GM06990 (cell line): Measurements from ENCODE around the gene EXOC2.

Experiments used
- DNase-seq: peaks from one replicate; pipeline ENCODE4 v3.0.0-alpha.2; 2011; ENCODE audit not compliant: insufficient read length; ENCODE audit errors: extremely low read depth
- H3K27me3 ChIP-seq: replicated peaks from 2 replicates; pipeline ENCODE4 v1.6.0; 2011; ENCODE audit warnings: low read length; ENCODE audit not compliant: control insufficient read depth, insufficient read depth
- H3K36me3 ChIP-seq: 2 replicates; pipeline ENCODE4 v1.5.1; 2011; ENCODE audit warnings: low read length; ENCODE audit not compliant: control insufficient read depth, insufficient read depth
- H3K4me3 ChIP-seq: replicated peaks from 2 replicates; pipeline ENCODE4 v1.5.1; 2011; ENCODE audit warnings: low read depth, mild to moderate bottlenecking, control low read depth, low read length
- CTCF ChIP-seq: IDR thresholded peaks from 2 replicates; pipeline ENCODE4 v1.5.1; 2011; ENCODE audit warnings: low read length, control low read depth, mild to moderate bottlenecking, inconsistent platforms; ENCODE audit not compliant: insufficient read depth, poor library complexity, severe bottlenecking

The EXOC2 gene

GRCh38 chr6:449057-449430, 243.9 kb downstream of the EXOC2 start:
- Histone ChIP-seq H3K4me3 (no peak overlapping the region), H3K36me3 (no peaks in the 10 kb centered on the region), H3K27me3 (no peaks in the 10 kb centered on the region; the same call in 1 of the 2 replicates)
- TF ChIP-seq CTCF: no peak
- no peak for DNase-seq

GRCh38 chr6:448296-449056, 244.5 kb downstream of the EXOC2 start:
- no peak for DNase-seq
- TF ChIP-seq CTCF: no peak
- H3K36me3 ChIP-seq: no peaks in the 10 kb centered on the region
- H3K4me3 ChIP-seq: no peak overlapping the region
- H3K27me3 ChIP-seq: no peaks in the 10 kb centered on the region; the same call in 1 of the 2 replicates

- H3K27me3 ChIP-seq: no peaks in the 10 kb centered on the region; the same call in 1 of the 2 replicates
- H3K36me3 ChIP-seq: no peaks in the 10 kb centered on the region
Observed at GRCh38 chr6:447381-448165, 245.4 kb downstream of the EXOC2 start.

DNA sequence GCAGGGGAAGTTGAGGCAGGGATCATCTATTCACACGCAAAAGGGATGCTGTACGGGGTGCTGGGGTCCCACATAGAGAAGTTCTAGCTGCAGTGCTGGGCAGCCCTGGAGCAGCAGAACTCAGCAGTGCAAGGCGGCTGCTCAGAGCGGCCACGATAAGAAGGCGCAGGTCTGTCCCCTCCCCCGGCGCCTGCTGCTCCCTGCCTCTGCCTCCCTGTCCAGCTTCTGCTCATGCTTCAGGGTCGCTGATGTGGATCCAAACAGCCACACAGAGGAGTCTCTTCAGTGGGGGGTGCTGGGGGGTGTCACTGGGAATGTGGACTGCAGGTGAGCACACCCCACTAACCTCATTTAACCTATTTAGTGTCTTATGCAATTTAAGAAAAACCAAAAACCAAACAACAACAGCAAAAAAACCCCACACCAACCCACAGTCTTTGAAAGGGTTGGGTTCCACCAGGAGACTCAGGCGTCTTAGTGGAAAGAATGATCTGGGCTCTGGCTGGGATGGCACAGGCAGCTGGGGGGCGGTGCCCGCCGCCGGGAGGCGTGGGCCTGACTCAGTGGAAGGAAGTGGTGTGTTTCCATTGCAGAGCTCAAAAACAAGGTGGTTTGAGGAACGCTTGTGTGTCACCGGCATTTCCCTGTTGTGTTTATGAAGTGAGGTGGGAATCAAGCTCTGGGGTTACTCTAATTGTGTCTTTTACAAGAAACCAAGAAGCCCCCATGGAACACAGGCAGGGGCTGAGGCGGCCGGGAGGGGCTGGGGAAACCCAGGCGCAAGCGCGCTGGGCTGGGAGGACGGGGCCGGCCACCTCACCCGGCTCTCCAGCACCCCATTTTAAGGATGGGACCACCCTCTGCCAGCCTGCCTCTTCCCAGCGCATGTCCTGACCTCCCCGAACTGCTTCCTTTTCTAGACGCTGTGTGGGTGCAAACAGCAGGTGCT, 246.2 kb downstream of the EXOC2 start:
- TF ChIP-seq CTCF: no peak
- no peaks in the 10 kb centered on the region; the same call in 1 of the 2 replicates for H3K27me3 ChIP-seq
- peak; percentile 41 for DNase-seq
- no peak overlapping the region for H3K4me3 ChIP-seq
- no peaks in the 10 kb centered on the region for H3K36me3 ChIP-seq

More at GRCh38 chr6:447381-448165, 245.4 kb downstream of the EXOC2 start:
- no peak for DNase-seq
- TF ChIP-seq CTCF: no peak
- H3K4me3 ChIP-seq: no peak overlapping the region

DNA sequence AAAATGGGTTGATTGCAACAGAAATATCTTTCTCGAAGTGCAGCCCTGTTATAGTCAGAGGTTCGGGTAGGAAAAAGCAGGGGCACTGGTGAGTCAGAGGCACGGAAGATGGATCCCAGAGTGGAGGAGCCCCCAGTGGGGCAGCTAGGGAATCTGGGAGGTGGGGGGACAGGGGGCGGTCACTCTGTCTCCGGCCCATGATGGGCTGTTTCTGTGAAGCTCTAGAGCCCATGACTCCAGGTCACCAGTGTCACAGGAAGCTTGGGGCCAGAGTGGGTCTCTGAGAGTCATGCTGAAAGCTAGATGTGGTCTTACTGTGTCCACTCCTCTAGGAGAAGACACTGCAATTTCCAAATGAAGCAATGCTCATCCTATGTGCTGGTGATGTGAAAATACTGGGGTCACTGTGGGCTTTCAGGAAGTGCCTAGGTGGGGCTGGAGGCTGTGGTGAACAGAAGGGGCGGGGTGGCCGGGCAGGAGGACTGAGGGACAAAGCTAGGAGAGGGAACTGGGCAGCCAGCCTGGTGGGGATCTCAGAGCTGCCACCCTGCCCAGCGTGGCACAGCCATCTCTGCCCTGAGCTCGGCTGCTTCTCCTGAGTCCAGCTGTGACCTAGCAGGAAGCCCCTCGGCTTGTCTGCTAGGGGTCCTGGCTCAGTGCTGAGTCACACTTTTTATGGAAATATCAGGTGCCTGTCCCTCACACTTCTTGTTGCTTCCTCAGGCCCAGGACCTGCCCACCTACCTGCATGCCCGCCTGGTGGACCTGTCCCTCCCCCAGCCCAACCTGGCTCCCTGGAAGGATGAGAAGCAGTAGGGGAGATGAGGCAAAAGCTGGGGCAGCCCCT, 247.1 kb downstream of the EXOC2 start:
- TF ChIP-seq CTCF: no peak
- DNase-seq: no peak
- Histone ChIP-seq H3K27me3 (no peaks in the 10 kb centered on the region; the same call in 1 of the 2 replicates), H3K36me3 (no peaks in the 10 kb centered on the region), H3K4me3 (no peak overlapping the region)
